CD4-positive, alpha-beta memory T cell (primary cell): ENCODE data around the gene PSME4. TPM values are rescaled to one million over a fixed set of nuclear protein-coding genes. Genes with fewer than 3 reads are reported as not detected.
A peak's percentile ranks its signal among the peaks of the same experiment; 100 is the strongest.
"Not testable (repeated sequence)": the region's sequence is repeated elsewhere in the genome, so short reads cannot be mapped to it uniquely, and the experiment has no call there.

Experiments
- CTCF ChIA-PET: fragments of 350-600 bp; sonication (Branson Sonifier 250); formaldehyde crosslinking; loops from one replicate; lab custom pipeline; 2021; ENCODE audit warnings: inconsistent platforms; ENCODE audit not compliant: partially characterized antibody; lab: Charles Lee
- POLR2A ChIA-PET: fragments of 350-600 bp; sonication (Branson Sonifier 250); formaldehyde crosslinking; loops from one replicate; lab custom pipeline; 2021; ENCODE audit not compliant: partially characterized antibody; lab: Charles Lee
- DNase-seq, 5 donors: peaks; one replicate each; pipeline versions ENCODE4 v3.0.0 to v3.0.0-alpha.2; 2020 to 2022; ENCODE audit warnings: mixed read lengths in 1 of 5
- H3K27ac ChIP-seq: one replicate; pipeline ENCODE4 v1.7.0; 2013; ENCODE audit warnings: low read depth, low read length
- H3K27me3 ChIP-seq: 2 replicates; pipeline ENCODE4 v1.7.0; 2013; ENCODE audit warnings: mild to moderate bottlenecking, low read length, moderate library complexity; ENCODE audit not compliant: insufficient read depth
- H3K36me3 ChIP-seq: 2 replicates; pipeline ENCODE4 v1.7.0; 2013; ENCODE audit warnings: mild to moderate bottlenecking, low read length, moderate library complexity; ENCODE audit not compliant: insufficient read depth
- H3K4me1 ChIP-seq: 2 replicates; pipeline ENCODE4 v1.7.0; 2013; ENCODE audit warnings: mild to moderate bottlenecking, low read length, moderate library complexity; ENCODE audit not compliant: insufficient read depth
- H3K4me3 ChIP-seq, 2 donors: one replicate each; pipeline ENCODE4 v1.7.0; 2013; ENCODE audit warnings: low read length in 2 of 2, mild to moderate bottlenecking in 1 of 2
- H3K9me3 ChIP-seq, 2 donors: one replicate each; pipeline ENCODE4 v1.7.0; 2013; ENCODE audit warnings: low read length in 2 of 2, control low read depth in 1 of 2; ENCODE audit not compliant: control insufficient read depth in 1 of 2
- H3K27ac Mint-ChIP-seq, 7 donors: one replicate each; pipeline ENCODE4 v1.8.0; 2020 to 2021; ENCODE audit warnings: mixed read lengths in 7 of 7, mild to moderate bottlenecking in 6 of 7, inconsistent platforms in 3 of 7, moderate library complexity in 3 of 7
- H3K27me3 Mint-ChIP-seq, 2 donors: one replicate each; pipeline ENCODE4 v1.8.0; 2020 to 2021; ENCODE audit warnings: mixed read lengths in 2 of 2
- H3K36me3 Mint-ChIP-seq, 2 donors: one replicate each; pipeline ENCODE4 v1.8.0; 2020 to 2021; ENCODE audit warnings: mixed read lengths in 2 of 2, inconsistent platforms in 1 of 2, mild to moderate bottlenecking in 1 of 2
- H3K4me1 Mint-ChIP-seq, 4 donors: one replicate each; pipeline ENCODE4 v1.8.0; 2020 to 2021; ENCODE audit warnings: mixed read lengths in 4 of 4, mild to moderate bottlenecking in 1 of 4
- H3K4me3 Mint-ChIP-seq, 8 donors: one replicate each; pipeline ENCODE4 v1.8.0; 2020 to 2021; ENCODE audit warnings: mixed read lengths in 8 of 8, mild to moderate bottlenecking in 7 of 8, moderate library complexity in 6 of 8, inconsistent platforms in 3 of 8
- H3K9me3 Mint-ChIP-seq, 8 donors: one replicate each; pipeline ENCODE4 v1.8.0; 2020 to 2021; ENCODE audit warnings: mixed read lengths in 8 of 8, mild to moderate bottlenecking in 5 of 8, inconsistent platforms in 3 of 8, moderate library complexity in 1 of 8
- intact Hi-C: fragments of 100-400 bp; cut with micrococcal nuclease; formaldehyde crosslinking; loops from one replicate; pipeline ENCODE4 v1.15.1; 2023
- polyA plus RNA-seq, 2 donors: library from polyadenylated mRNA; unstranded; fragments of 300-500 nt; fragmentation: Illumina TruSeq; gene quantifications; one replicate each; pipeline ENCODE4 v1.2.3, GENCODE V29; 2021
- total RNA-seq, 2 experiments: library from RNA; stranded (reverse); gene quantifications; one replicate each; pipeline ENCODE4 v1.2.3, GENCODE V29; 2021

PSME4 gene
- total and polyA plus RNA-seq, 4 experiments from 2014 or later, result 2.3 to 49.9 (median 25.0) TPM

DNA sequence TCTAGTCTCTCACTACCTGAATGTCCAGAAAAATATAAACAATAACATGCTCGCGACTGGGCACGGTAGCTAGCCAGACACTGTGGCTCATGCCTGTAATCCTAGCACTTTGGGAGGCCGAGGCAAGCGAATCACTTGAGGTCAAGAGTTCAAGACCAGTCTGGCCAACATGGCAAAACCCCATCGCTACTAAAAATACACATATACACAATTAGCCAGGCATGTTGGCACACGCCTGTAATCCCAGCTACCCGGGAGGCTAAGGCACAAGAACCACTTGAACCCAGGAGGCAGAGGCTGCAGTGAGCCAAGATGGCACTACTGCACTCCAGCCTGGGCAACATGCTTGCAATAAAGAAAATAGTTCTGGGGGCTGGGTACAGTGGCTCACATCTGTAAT lies 44.5 kb downstream of the PSME4 start:
- H3K27me3 ChIP-seq, intact Hi-C loops, CTCF ChIA-PET, H3K4me1 ChIP-seq, DNase-seq, H3K27ac ChIP-seq, H3K4me1 Mint-ChIP-seq, H3K27me3 Mint-ChIP-seq, H3K9me3 Mint-ChIP-seq, H3K9me3 ChIP-seq, H3K4me3 Mint-ChIP-seq, H3K4me3 ChIP-seq: not testable (repeated sequence)
- POLR2A ChIA-PET, result interaction anchor here (0.6 to 0.7 kb wide), 2 partner anchors 14 to 42 kb away, joined by 3 read pairs; no protein-coding TSS in a partner anchor
- H3K36me3 ChIP-seq, result peaks cover 54% of the 10 kb centered on the region
- Mint-ChIP-seq H3K36me3 (peaks cover 68 to 72% of the 10 kb centered on the region in 2 donors), H3K27ac (peak overlapping the region in 2 of 7 donors; percentile 20 to 41)

DNA sequence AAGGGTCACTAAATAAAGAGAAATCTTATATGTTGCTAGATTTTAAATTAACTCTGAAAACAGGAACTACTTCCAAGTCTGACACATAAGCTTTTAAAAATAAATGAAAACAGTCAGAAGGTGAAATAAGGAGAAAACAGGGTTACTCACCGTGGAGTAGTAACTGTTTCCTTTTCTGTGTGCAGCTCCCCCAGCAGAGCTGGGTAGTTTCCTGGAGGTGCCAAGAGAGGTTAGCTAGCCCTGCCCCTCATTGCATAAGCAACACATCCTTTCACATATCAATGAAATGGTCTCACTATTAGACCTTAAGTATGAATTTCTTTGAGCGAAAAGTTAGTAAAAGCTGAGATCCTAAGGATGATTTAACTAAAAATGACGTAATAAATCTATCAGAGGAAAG lies 57.1 kb downstream of the PSME4 start:
- peaks cover 6% of the 10 kb centered on the region for H3K4me1 ChIP-seq
- POLR2A ChIA-PET, result no interaction called here
- Mint-ChIP-seq H3K4me1 (peaks cover 3 to 10% (median 6%) of the 10 kb centered on the region in 4 donors), H3K9me3 (no peaks in the 10 kb centered on the region), H3K4me3 (no peak overlapping the region), H3K27me3 (no peaks in the 10 kb centered on the region), H3K36me3 (peaks cover 32 to 38% of the 10 kb centered on the region in 2 donors), H3K27ac (peak overlapping the region in 3 of 7 donors; percentile 6 to 76 (median 48))
- no peaks in the 10 kb centered on the region for H3K27me3 ChIP-seq
- DNase-seq, result peak in 2 of 5 donors; percentile 4 to 8
- no peak overlapping the region for H3K27ac ChIP-seq
- peaks cover 16% of the 10 kb centered on the region for H3K36me3 ChIP-seq
- H3K4me3 ChIP-seq, result no peak overlapping the region
- intact Hi-C loops, result no loop called here
- H3K9me3 ChIP-seq, result no peaks in the 10 kb centered on the region
- CTCF ChIA-PET, result no interaction called here

DNA sequence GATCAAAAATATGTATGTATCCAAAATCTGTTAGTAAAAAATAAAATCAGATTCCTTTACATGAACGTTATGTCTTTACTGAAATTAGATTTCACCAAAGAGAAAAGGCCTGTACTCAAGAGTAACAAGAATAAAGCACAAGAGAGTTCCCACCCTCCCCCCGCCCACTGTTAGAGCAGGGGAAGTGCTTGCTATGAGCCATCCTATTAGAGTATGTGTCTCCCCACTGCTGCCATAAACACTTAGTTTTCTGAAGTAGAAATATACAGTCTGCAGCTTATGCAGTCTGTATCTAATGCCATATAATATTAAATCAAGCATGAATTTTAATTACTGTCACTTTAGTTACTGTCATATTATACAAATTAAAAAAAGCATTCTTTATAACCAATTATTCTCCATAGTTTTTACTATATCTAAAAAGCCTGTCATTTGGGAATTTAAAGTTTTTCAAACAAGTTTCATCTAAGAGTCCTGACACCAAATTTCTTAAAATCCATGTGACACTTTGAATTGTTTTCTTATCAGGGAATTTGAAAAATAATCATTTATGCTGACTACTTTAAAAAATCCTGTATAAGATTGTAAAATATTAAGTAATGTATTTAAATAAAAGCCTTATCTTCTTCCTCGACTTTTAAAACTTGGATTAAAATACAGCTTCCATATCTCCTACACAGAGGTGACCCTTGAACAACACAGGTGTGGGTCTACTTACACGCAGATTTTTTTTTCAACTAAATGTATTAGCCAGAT lies 59.2 kb downstream of the PSME4 start:
- H3K27me3 ChIP-seq, result no peaks in the 10 kb centered on the region
- DNase-seq, result no peak
- no peak overlapping the region for H3K4me3 ChIP-seq
- Mint-ChIP-seq H3K27ac (no peak overlapping the region), H3K36me3 (peaks cover 45 to 50% of the 10 kb centered on the region in 2 donors), H3K4me3 (no peak overlapping the region), H3K4me1 (peaks cover 3 to 10% (median 6%) of the 10 kb centered on the region in 4 donors), H3K9me3 (no peaks in the 10 kb centered on the region), H3K27me3 (no peaks in the 10 kb centered on the region)
- intact Hi-C loops, result no loop called here
- H3K4me1 ChIP-seq, result peaks cover 6% of the 10 kb centered on the region
- ChIA-PET CTCF (interaction anchor here (1.2 to 1.7 kb wide), 3 partner anchors 9 to 196 kb away, joined by 3 to 4 read pairs (median 3); partner anchors contain the start of gene PSME4), POLR2A (interaction anchor here (1.4 kb wide), 1 partner anchor 59 kb away, joined by 4 read pairs; the partner anchor contains the start of gene PSME4)
- no peaks in the 10 kb centered on the region for H3K9me3 ChIP-seq
- peaks cover 26% of the 10 kb centered on the region for H3K36me3 ChIP-seq
- no peak overlapping the region for H3K27ac ChIP-seq

DNA sequence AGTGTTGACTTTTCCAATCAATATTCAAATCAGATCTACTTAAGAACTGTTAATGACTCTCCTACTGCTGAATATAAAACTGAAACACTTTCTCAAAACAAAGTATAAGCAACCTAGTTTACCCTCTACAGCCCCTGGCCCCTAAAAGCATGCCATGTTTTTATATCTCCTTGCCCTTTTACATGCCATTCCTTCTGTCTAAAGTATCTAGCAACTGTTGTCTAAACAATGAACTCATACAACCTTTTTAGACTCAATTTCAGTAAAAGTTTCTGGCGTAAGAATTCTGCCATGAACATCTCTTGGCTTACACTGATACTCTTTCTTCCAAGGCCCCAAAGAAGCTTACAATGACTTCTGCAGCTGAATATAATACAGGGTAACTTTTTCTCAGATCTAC lies 63.2 kb downstream of the PSME4 start:
- H3K36me3 Mint-ChIP-seq, result peaks cover 53 to 65% of the 10 kb centered on the region in 2 donors
- POLR2A ChIA-PET, result no interaction called here
- no peaks in the 10 kb centered on the region for H3K9me3 Mint-ChIP-seq
- H3K4me1 Mint-ChIP-seq, result peaks cover 0 to 4% (median under 1%) of the 10 kb centered on the region in 4 donors
- no peaks in the 10 kb centered on the region for H3K27me3 Mint-ChIP-seq
- Histone ChIP-seq H3K27ac (no peak overlapping the region), H3K4me3 (no peak overlapping the region), H3K9me3 (no peaks in the 10 kb centered on the region), H3K27me3 (no peaks in the 10 kb centered on the region), H3K36me3 (peaks cover 46% of the 10 kb centered on the region), H3K4me1 (no peaks in the 10 kb centered on the region)
- peak overlapping the region in 2 of 7 donors; percentile 1 to 10 for H3K27ac Mint-ChIP-seq
- no peak overlapping the region for H3K4me3 Mint-ChIP-seq
- CTCF ChIA-PET, result no interaction called here
- intact Hi-C loops, result no loop called here
- DNase-seq, result no peak

DNA sequence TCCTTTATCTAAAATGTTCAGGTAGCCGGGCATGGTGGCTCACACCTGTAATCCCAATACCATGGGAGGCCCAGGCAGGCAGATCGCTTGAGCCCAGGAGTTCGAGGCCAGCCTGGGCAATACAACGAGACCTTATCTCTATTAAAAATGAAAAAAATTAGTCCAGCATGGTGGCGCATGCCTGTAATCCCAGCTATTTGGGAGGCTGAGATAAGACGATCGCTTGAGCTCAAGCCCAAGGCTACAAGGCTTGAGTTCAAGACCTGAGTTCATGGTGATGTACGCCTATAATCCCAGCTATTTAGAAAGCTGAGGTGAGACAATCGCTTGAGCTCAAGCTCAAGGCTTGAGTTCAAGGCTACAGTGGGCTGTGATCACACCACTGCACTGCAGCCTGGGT lies 65.4 kb downstream of the PSME4 start:
- intact Hi-C loops, result no loop called here
- ChIA-PET CTCF (interaction anchor here (0.6 to 1.1 kb wide), 2 partner anchors 10 to 135 kb away, joined by 3 to 4 read pairs; no protein-coding TSS in a partner anchor), POLR2A (no interaction called here)
- Histone ChIP-seq H3K9me3 (no peaks in the 10 kb centered on the region), H3K36me3 (peaks cover 63% of the 10 kb centered on the region), H3K4me1 (no peaks in the 10 kb centered on the region), H3K4me3 (no peak overlapping the region), H3K27me3 (no peaks in the 10 kb centered on the region), H3K27ac (no peak overlapping the region)
- H3K27me3 Mint-ChIP-seq, result no peaks in the 10 kb centered on the region
- no peak for DNase-seq
- H3K4me1 Mint-ChIP-seq, result peaks cover 0 to 4% (median 0%) of the 10 kb centered on the region in 4 donors
- H3K36me3 Mint-ChIP-seq, result peaks cover 56 to 70% of the 10 kb centered on the region in 2 donors
- no peaks in the 10 kb centered on the region for H3K9me3 Mint-ChIP-seq
- no peak overlapping the region for H3K4me3 Mint-ChIP-seq
- H3K27ac Mint-ChIP-seq, result peak overlapping the region in 1 of 7 donors; percentile 36

DNA sequence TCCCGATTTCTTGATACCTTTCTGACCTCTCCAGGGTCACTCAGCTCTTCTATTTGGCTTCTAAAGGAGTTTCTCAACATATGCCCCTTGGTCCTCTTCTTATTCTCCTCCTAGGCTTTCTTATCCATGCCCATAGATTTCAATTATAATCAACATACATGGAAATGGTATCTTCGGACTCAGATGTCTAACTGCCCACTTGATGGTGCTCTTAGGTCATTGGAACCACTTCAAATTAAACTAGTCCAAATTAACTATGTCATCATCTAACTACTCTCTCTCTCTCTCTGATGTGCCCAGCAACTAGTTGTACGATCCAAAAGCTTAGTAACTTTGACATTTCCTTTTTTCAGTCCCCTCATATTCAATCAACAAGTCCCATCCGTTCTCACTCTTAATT lies 67.8 kb downstream of the PSME4 start:
- H3K9me3 ChIP-seq, result no peaks in the 10 kb centered on the region
- intact Hi-C loops, result no loop called here
- DNase-seq, result no peak
- H3K27me3 ChIP-seq, result no peaks in the 10 kb centered on the region
- no peak overlapping the region for H3K27ac ChIP-seq
- H3K27ac Mint-ChIP-seq, result peak overlapping the region in 5 of 7 donors; percentile 4 to 65 (median 26)
- peaks cover 60% of the 10 kb centered on the region for H3K36me3 ChIP-seq
- H3K36me3 Mint-ChIP-seq, result peaks cover 54 to 67% of the 10 kb centered on the region in 2 donors
- no peaks in the 10 kb centered on the region for H3K27me3 Mint-ChIP-seq
- ChIA-PET POLR2A (no interaction called here), CTCF (interaction anchor here (0.8 to 1.1 kb wide), 2 partner anchors 8 to 330 kb away, joined by 3 read pairs; no protein-coding TSS in a partner anchor)
- H3K4me1 Mint-ChIP-seq, result peaks cover 0 to 4% (median 0%) of the 10 kb centered on the region in 4 donors
- no peaks in the 10 kb centered on the region for H3K4me1 ChIP-seq
- H3K4me3 Mint-ChIP-seq, result no peak overlapping the region
- no peaks in the 10 kb centered on the region for H3K9me3 Mint-ChIP-seq
- no peak overlapping the region for H3K4me3 ChIP-seq

DNA sequence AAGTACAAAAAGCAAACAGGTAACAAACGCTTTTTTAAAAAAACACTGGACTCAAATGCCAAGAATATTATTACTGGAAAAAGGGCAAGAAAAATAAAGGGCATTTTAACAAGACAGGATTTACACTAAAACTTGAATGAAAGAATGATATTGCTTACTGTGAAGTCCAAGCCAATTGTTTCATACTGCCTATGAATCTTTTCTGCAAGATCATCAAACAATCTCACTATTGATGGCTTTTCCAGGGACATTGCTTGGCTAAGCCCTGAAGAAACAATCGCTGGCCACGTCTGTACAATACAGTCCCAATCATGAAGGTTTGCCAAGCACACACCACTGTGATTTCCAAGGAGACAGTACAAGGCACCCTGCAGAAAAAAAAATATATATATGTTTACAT lies 69.6 kb downstream of the PSME4 start:
- Mint-ChIP-seq H3K4me1 (peaks cover 0 to 4% (median 3%) of the 10 kb centered on the region in 4 donors), H3K4me3 (no peak overlapping the region), H3K9me3 (no peaks in the 10 kb centered on the region), H3K27me3 (no peaks in the 10 kb centered on the region), H3K27ac (peak overlapping the region in 1 of 7 donors; percentile 60), H3K36me3 (peaks cover 47 to 68% of the 10 kb centered on the region in 2 donors)
- Histone ChIP-seq H3K27me3 (no peaks in the 10 kb centered on the region), H3K36me3 (peaks cover 54% of the 10 kb centered on the region), H3K4me1 (no peaks in the 10 kb centered on the region), H3K27ac (no peak overlapping the region), H3K4me3 (no peak overlapping the region), H3K9me3 (no peaks in the 10 kb centered on the region)
- intact Hi-C loops, result no loop called here
- ChIA-PET POLR2A (no interaction called here), CTCF (no interaction called here)
- DNase-seq, result no peak
